DOHH2 (cell line): ENCODE data around the gene PTPRN2.

ENCODE experiments used
- H3F3A ChIP-seq: fragments of 200-600 bp; sonication (generic), shearing (Covaris generic); 2 replicates; pipeline ENCODE4 v1.6.0; 2016; ENCODE audit warnings: antibody characterized with exemption, mild to moderate bottlenecking; ENCODE audit not compliant: control insufficient read depth, insufficient read depth
- H3K27ac ChIP-seq: fragments of 200-600 bp; sonication (generic); 2 replicates; pipeline ENCODE4 v1.5.1; 2014; ENCODE audit warnings: low read depth, mild to moderate bottlenecking, low read length, moderate library complexity
- H3K27me3 ChIP-seq: fragments of 200-600 bp; sonication (generic); 2 replicates; pipeline ENCODE4 v1.6.1; 2014; ENCODE audit warnings: mild to moderate bottlenecking, low read length, mixed read lengths; ENCODE audit not compliant: control insufficient read depth
- H3K36me3 ChIP-seq: fragments of 200-600 bp; sonication (generic); 2 replicates; pipeline ENCODE4 v1.6.1; 2014; ENCODE audit warnings: mild to moderate bottlenecking, low read length, moderate library complexity, mixed read lengths; ENCODE audit not compliant: control insufficient read depth
- H3K4me1 ChIP-seq: fragments of 200-600 bp; sonication (generic); 2 replicates; pipeline ENCODE4 v1.6.1; 2014; ENCODE audit warnings: mild to moderate bottlenecking, low read length, mixed read lengths; ENCODE audit not compliant: control insufficient read depth
- H3K4me2 ChIP-seq: fragments of 200-600 bp; sonication (generic); 2 replicates; pipeline ENCODE4 v1.6.0; 2014; ENCODE audit warnings: mild to moderate bottlenecking, low read length, moderate library complexity
- H3K4me3 ChIP-seq: fragments of 200-600 bp; sonication (generic); 2 replicates; pipeline ENCODE4 v1.5.1; 2014; ENCODE audit warnings: mild to moderate bottlenecking, low read length, mixed read lengths
- H3K79me2 ChIP-seq: fragments of 200-600 bp; sonication (generic); 2 replicates; pipeline ENCODE4 v1.6.1; 2014; ENCODE audit warnings: mild to moderate bottlenecking, low read length, mixed read lengths; ENCODE audit not compliant: control insufficient read depth
- H3K9me2 ChIP-seq: fragments of 200-600 bp; sonication (generic); replicated peaks from 2 replicates; pipeline ENCODE4 v1.6.1; 2014; ENCODE audit warnings: mild to moderate bottlenecking, low read length, mixed read lengths; ENCODE audit not compliant: control insufficient read depth
- H3K9me3 ChIP-seq: fragments of 200-600 bp; sonication (generic); 2 replicates; pipeline ENCODE4 v1.6.1; 2014; ENCODE audit warnings: antibody characterized with exemption, low read length, mixed read lengths; ENCODE audit not compliant: control insufficient read depth, insufficient read depth
- H4K20me1 ChIP-seq: fragments of 200-600 bp; sonication (generic); 2 replicates; pipeline ENCODE4 v1.6.0; 2014; ENCODE audit warnings: low read depth, mild to moderate bottlenecking, antibody characterized with exemption, low read length, moderate library complexity; ENCODE audit not compliant: control insufficient read depth, insufficient read depth
- CTCF ChIP-seq: fragments of 200-600 bp; sonication (generic); IDR thresholded peaks from one replicate; pipeline ENCODE4 v1.5.1; 2014; ENCODE audit warnings: antibody characterized with exemption, mild to moderate bottlenecking, low read depth, low read length; ENCODE audit not compliant: poor library complexity, severe bottlenecking
- EZH2phosphoT487 ChIP-seq: fragments of 200-600 bp; sonication (generic); IDR thresholded peaks from 2 replicates; pipeline ENCODE4 v1.6.1; 2017; ENCODE audit warnings: borderline replicate concordance, mild to moderate bottlenecking, antibody characterized with exemption, low read length, moderate library complexity, mixed read lengths

The PTPRN2 gene

DNA sequence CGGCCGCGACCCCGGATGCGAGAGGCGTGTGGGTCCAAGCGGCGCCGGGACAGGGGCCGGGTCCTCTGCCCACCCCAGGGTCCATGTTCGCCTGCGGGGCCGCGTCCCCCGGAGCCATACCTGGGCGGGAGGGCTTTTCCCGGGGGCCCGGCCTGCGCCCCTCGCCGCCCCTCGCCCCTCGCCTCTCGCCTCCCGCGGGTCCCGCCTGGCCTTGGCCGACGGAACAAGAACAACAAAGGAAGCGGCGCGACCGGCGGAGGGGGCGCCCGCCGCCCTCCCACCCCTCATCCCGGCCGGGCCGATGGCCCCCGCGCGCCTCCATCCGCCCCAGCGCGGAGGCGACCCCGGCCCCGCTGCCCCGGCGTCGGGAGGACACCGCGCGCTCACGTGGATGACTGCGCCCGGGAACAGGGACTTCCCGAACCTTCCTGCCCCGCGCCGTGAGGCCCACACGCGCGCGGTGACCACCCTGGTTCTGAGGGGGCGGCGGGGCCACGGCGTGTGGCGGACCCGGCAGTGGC lies 902.7 kb downstream of the PTPRN2 start:
- no peaks in the 10 kb centered on the region for H3K4me1 ChIP-seq
- no peaks in the 10 kb centered on the region for H3K79me2 ChIP-seq
- H4K20me1 ChIP-seq = no peaks in the 10 kb centered on the region
- H3K27me3 ChIP-seq = no peaks in the 10 kb centered on the region
- no peaks in the 10 kb centered on the region for H3K9me2 ChIP-seq
- H3K4me2 ChIP-seq = no peak overlapping the region
- no peaks in the 10 kb centered on the region for H3K36me3 ChIP-seq
- H3F3A ChIP-seq = no peaks in the 10 kb centered on the region
- no peak overlapping the region for H3K4me3 ChIP-seq
- H3K9me3 ChIP-seq = peaks cover 9% of the 10 kb centered on the region; the same call in 1 of the 2 replicates
- no peak overlapping the region for H3K27ac ChIP-seq
- TF ChIP-seq EZH2phosphoT487 = no peak
- no peak for TF ChIP-seq CTCF

GRCh38 chr7:157684157-157684908 lies 903.3 kb downstream of the PTPRN2 start:
- H3K9me2 ChIP-seq = no peaks in the 10 kb centered on the region
- no peaks in the 10 kb centered on the region for H3K79me2 ChIP-seq
- H3K27me3 ChIP-seq = no peaks in the 10 kb centered on the region
- H3K9me3 ChIP-seq = peaks cover 4% of the 10 kb centered on the region; the same call in 1 of the 2 replicates
- no peaks in the 10 kb centered on the region for H4K20me1 ChIP-seq
- H3F3A ChIP-seq = no peaks in the 10 kb centered on the region
- TF ChIP-seq EZH2phosphoT487 (no peak), CTCF (no peak)
- H3K4me2 ChIP-seq = no peak overlapping the region
- H3K4me1 ChIP-seq = no peaks in the 10 kb centered on the region
- H3K27ac ChIP-seq = no peak overlapping the region
- H3K36me3 ChIP-seq = no peaks in the 10 kb centered on the region
- H3K4me3 ChIP-seq = no peak overlapping the region

DNA sequence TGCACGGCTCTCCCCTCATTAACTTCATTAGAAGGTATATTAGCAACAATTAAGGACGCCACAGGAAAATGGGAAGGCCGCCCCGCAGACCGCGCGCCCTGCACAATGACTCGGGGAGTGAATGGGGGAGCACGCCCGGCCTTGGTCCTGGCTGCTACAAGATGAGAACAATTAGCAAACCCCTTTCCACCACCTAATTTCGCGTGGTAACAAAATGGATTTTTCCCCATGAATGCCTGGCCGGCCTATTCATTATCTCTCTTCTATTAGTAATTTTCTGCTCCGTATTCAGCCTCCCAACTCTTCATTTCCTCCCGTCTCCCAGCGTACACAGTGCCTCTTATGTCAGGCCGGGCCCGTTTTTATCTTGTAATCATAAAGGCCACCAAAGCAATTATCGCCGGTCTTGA lies 903.9 kb downstream of the PTPRN2 start:
- Histone ChIP-seq H3K4me1 (no peaks in the 10 kb centered on the region), H3K9me2 (no peaks in the 10 kb centered on the region), H3K9me3 (peaks cover 4% of the 10 kb centered on the region; the same call in 1 of the 2 replicates), H3K36me3 (no peaks in the 10 kb centered on the region), H3K27me3 (no peaks in the 10 kb centered on the region; the same call in 1 of the 2 replicates), H3F3A (no peaks in the 10 kb centered on the region), H4K20me1 (no peaks in the 10 kb centered on the region), H3K27ac (no peak overlapping the region), H3K4me3 (no peak overlapping the region), H3K79me2 (no peaks in the 10 kb centered on the region), H3K4me2 (no peak overlapping the region)
- TF ChIP-seq CTCF (no peak), EZH2phosphoT487 (no peak)
